Astrocyte (in vitro differentiated cells and primary cell): ENCODE measurements around the gene USP3.

Source experiments
- EZH2 ChIP-seq: IDR thresholded peaks from 2 replicates; pipeline ENCODE4 v1.6.1; 2012; ENCODE audit warnings: mild to moderate bottlenecking, low read length, inconsistent platforms; ENCODE audit not compliant: insufficient read depth
- TF ChIP-seq, protein P1 (sequence below): IDR thresholded peaks from 2 replicates; pipeline ENCODE4 v1.5.1; 2011; ENCODE audit warnings: low read depth, mild to moderate bottlenecking, inconsistent platforms, low read length, moderate library complexity; ENCODE audit not compliant: insufficient read depth

- TF ChIP-seq EZH2 = no peak
- TF ChIP-seq, protein P1, sequence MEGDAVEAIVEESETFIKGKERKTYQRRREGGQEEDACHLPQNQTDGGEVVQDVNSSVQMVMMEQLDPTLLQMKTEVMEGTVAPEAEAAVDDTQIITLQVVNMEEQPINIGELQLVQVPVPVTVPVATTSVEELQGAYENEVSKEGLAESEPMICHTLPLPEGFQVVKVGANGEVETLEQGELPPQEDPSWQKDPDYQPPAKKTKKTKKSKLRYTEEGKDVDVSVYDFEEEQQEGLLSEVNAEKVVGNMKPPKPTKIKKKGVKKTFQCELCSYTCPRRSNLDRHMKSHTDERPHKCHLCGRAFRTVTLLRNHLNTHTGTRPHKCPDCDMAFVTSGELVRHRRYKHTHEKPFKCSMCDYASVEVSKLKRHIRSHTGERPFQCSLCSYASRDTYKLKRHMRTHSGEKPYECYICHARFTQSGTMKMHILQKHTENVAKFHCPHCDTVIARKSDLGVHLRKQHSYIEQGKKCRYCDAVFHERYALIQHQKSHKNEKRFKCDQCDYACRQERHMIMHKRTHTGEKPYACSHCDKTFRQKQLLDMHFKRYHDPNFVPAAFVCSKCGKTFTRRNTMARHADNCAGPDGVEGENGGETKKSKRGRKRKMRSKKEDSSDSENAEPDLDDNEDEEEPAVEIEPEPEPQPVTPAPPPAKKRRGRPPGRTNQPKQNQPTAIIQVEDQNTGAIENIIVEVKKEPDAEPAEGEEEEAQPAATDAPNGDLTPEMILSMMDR = no peak
Measured at GRCh38 chr15:63458026-63458425, 46.4 kb upstream of the USP3 start.
